ENCODE data around the gene HSD3B2. TPM values are rescaled to one million over a fixed set of nuclear protein-coding genes. Genes with fewer than 3 reads are reported as not detected.
A peak's percentile ranks its signal among the peaks of the same experiment; 100 is the strongest.

The HSD3B2 gene
- total and polyA plus RNA-seq, 2 of the 8 experiments (the other 6 are each of a cell fraction or from before 2014, with no cell fraction given) = not detected

DNA sequence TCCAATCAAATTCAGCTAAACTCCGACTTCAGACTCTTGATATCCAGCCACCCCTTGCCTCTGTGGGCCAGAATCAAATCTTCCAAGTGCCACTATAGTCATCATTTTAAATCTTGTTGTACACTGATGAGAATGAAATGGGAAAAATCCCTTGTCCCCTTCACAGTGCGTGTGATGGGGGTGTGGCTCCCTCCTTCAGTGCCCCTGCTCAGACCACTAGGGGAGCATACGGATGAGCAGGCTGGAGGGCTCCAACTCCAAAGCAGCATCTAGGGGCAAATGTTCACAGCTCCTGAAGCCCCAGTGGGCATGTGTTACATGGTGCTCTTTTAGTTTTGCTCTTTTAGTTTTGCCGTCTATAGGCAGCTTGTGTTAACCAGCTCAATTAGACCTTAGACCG lies 56.6 kb downstream of the HSD3B2 start:
- FAIRE-seq = no peak
- Histone ChIP-seq H3K9ac (replicated peaks in 1 of 4; ENCODE audit: extremely low read depth in 1 of 4, low read depth in 3 of 4, low read length in 3 of 4) (no peak overlapping the region), H3K9me3 (ENCODE audit: insufficient read depth in 2 of 2, low read depth in 1 of 2, low read length in 1 of 2) (no peaks in the 10 kb centered on the region), H3K27me3 (replicated peaks in 1 of 4; ENCODE audit: control insufficient read depth in 3 of 4, extremely low read depth in 1 of 4, insufficient read depth in 3 of 4, low read length in 3 of 4) (peaks cover 0 to 2% (median 0%) of the 10 kb centered on the region in 4 experiments; a peak in 1 of 7 replicates), H3K27ac (ENCODE audit: low read depth, low read length) (no peak overlapping the region), H3K14ac (ENCODE audit: insufficient read length) (no peak overlapping the region), H3K23me2 (ENCODE audit: low read depth, low read length) (no peaks in the 10 kb centered on the region), H3K23ac (ENCODE audit: insufficient read length) (no peak overlapping the region), H3K18ac (ENCODE audit: extremely low read depth, low read length) (no peak overlapping the region), H2AFZ (ENCODE audit: low read length) (no peak overlapping the region), H2BK12ac (ENCODE audit: low read depth, low read length) (no peak overlapping the region), H4K20me1 (replicated peaks in 1 of 2; ENCODE audit: control insufficient read depth in 1 of 2, insufficient read depth in 2 of 2, low read length in 2 of 2) (no peaks in the 10 kb centered on the region), H3K4me1 (replicated peaks in 1 of 4; ENCODE audit: control insufficient read depth in 3 of 4, insufficient read depth in 4 of 4, low read length in 3 of 4) (peaks cover 0 to 3% (median 3%) of the 10 kb centered on the region in 4 experiments; a peak in 4 of 7 replicates), H4K5ac (ENCODE audit: insufficient read length, low read depth, low read length) (no peak overlapping the region), H3K79me2 (ENCODE audit: control insufficient read depth in 1 of 2, insufficient read depth in 2 of 2, low read length in 2 of 2) (no peaks in the 10 kb centered on the region), H3K79me1 (ENCODE audit: low read depth, low read length) (no peaks in the 10 kb centered on the region), H3K4me3 (ENCODE audit: extremely low read depth in 1 of 4, insufficient read depth in 2 of 4, low read depth in 3 of 4, low read length in 4 of 4) (no peak overlapping the region), H3K4ac (replicated peaks; ENCODE audit: insufficient read length, low read depth, low read length) (no peak overlapping the region), H2BK5ac (ENCODE audit: low read depth, low read length) (no peak overlapping the region), H3K56ac (replicated peaks; ENCODE audit: insufficient read length, low read depth, low read length) (no peak overlapping the region), H4K8ac (ENCODE audit: extremely low read depth, insufficient read depth, low read length) (no peak overlapping the region), H2BK20ac (ENCODE audit: low read length) (no peak overlapping the region), H2BK15ac (ENCODE audit: low read length) (no peak overlapping the region), H3K4me2 (ENCODE audit: insufficient read depth in 1 of 2, low read depth in 2 of 2, low read length in 2 of 2) (no peak overlapping the region), H2AK5ac (ENCODE audit: low read depth, low read length) (no peak overlapping the region), H3K36me3 (ENCODE audit: control insufficient read depth in 2 of 4, insufficient read depth in 4 of 4, low read length in 3 of 4) (no peaks in the 10 kb centered on the region), H4K91ac (replicated peaks; ENCODE audit: insufficient read length, low read length) (no peak overlapping the region), H2BK120ac (replicated peaks; ENCODE audit: low read depth, low read length) (no peak overlapping the region)
- TF ChIP-seq PHF8 (conservative IDR thresholded peaks at IDR 0.05; ENCODE audit: low read depth, low read length) (no peak), CTCF (IDR thresholded peaks at IDR 0.05; ENCODE audit: control extremely low read depth in 1 of 3, insufficient read depth in 1 of 3, low read depth in 1 of 3, low read length in 3 of 3) (peak in 2 of 3 experiments; percentile 11 to 36; a peak in 2 of 4 replicates)
- ChIA-PET CTCF (ENCODE audit: partially characterized antibody) (interaction anchor here (0.7 to 3.2 kb wide), 9 partner anchors 16 to 197 kb away, joined by 3 to 10 read pairs (median 4); no protein-coding TSS in a partner anchor), POLR2A (ENCODE audit: partially characterized antibody) (no interaction called here)
- DNase-seq (ENCODE audit: low read depth in 1 of 2, low spot score in 2 of 2) = no peak
- WGBS, 2 experiments (ENCODE audit: extremely low coverage in 1 of 2, insufficient coverage in 1 of 2, insufficient read length in 1 of 2, insufficient replicate concordance in 2 of 2, low coverage in 1 of 2, low lambda C conversion rate in 2 of 2, missing lambda C conversion rate in 1 of 2) = 84% methylated on average over 5 of the region's 5 CpGs; no CpG with 5 or more reads in 1 of the 2 experiments

All from H1 (cell line).